Limb (tissue), 2 donors: ENCODE results near the gene SETD2.
A peak's percentile ranks its signal among the peaks of the same experiment; 100 is the strongest.
"Not testable (repeated sequence)": the region's sequence is repeated elsewhere in the genome, so short reads cannot be mapped to it uniquely, and the experiment has no call there.

Source experiments
- DNase-seq, 2 donors: peaks; one replicate each; pipeline ENCODE4 v3.0.0-alpha.2; 2016; ENCODE audit errors: extremely low spot score in 2 of 2

The SETD2 gene

DNA sequence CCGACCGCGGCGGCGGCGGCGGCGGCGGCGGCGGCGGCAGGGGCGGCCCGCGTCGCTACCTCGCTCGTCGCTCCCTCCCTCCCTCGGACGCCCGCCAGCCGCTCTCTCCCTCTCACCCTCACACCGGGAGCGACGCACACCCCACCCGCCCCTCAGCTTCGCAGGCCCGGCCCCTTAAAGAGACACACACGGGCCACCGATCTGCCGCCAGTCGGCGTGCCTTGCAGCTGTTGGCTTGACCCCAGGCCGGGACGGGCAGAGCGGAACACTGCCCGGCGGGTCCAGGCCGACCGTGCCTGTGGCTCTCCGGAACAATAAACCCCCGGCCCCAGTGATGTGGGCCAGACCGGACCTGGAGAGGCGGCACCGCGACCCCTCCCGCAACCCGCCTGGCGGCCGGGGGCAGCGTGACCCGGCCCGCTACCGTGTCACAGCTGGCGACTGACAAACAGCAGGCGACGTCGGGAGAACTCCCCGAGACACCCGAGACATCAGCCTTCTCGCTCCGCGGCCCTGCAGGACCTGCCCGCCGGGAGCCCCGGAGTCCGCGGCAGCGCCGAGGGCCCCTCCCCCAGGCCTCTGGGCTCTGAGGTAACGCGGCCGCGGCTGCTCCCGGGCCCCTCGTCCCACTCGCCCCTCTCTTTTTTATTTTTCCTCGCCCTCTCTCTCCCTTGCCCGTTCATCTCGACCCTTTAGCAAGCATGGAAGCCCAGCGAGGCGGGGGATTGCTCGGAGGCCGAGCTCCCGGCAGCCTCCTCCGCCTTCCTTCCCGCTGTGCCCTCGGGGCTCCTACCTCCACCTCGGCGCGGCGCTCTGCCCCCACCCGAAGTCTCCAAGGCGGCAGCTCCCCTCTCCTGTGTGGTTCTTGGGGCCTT, at the start of gene SETD2:
TSS of gene SETD2 (minus strand) at position 107 of the 875 bp plus-strand sequence. CDS start 189 bp downstream, outside the sequence.
- DNase-seq = peak; percentile 92 to 94

- no peak for DNase-seq
Measured at GRCh38 chr3:47210863-47211405, 47.0 kb upstream of the SETD2 start.

DNA sequence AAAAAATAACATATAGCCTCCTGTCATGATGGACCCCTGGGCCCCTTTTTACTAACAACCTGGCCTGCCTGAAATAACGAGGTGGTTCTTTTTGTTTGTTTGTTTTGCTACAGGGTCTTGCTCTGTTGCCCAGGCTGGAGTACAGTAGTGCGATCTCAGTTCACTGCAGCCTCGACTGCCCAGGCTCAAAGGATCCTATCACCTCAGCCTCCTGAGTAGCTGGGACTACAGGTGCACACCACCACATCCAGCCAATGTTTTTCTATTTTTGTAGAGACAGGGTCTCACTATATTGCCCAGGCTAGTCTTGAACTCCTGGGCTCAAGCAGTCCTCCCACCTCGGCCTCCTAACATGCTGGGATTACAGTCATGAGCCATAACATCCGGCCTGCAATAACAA, 42.1 kb upstream of the SETD2 start:
- DNase-seq = not testable (repeated sequence)

GRCh38 chr3:47204875-47205274, 41.0 kb upstream of the SETD2 start:
- DNase-seq = no peak

- DNase-seq = no peak
Measured at GRCh38 chr3:47202542-47202941, 38.6 kb upstream of the SETD2 start.

GRCh38 chr3:47197287-47197686, 33.4 kb upstream of the SETD2 start:
- no peak for DNase-seq

DNA sequence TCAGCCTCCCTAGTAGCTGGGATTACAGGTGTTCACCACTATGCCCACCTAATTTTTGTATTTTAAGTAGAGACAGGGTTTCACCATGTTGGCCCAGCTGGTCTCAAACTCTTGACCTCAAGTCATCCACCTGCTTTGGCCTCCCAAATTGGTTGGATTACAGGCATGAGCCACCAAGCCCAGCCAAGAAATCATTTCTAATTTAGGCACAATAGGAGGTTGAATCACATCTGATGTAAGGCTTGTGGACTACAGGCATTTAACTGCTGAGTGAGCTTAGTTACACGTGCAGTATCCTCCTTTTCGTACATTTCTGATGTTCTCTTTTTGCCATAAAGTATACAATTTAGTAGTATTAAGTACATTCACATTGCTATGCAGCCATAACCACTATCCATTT, 31.1 kb upstream of the SETD2 start:
- no peak for DNase-seq

- no peak for DNase-seq
Measured at GRCh38 chr3:47193871-47194859, 30.3 kb upstream of the SETD2 start.

- no peak for DNase-seq
Measured at GRCh38 chr3:47186285-47186684, 22.4 kb upstream of the SETD2 start.

DNA sequence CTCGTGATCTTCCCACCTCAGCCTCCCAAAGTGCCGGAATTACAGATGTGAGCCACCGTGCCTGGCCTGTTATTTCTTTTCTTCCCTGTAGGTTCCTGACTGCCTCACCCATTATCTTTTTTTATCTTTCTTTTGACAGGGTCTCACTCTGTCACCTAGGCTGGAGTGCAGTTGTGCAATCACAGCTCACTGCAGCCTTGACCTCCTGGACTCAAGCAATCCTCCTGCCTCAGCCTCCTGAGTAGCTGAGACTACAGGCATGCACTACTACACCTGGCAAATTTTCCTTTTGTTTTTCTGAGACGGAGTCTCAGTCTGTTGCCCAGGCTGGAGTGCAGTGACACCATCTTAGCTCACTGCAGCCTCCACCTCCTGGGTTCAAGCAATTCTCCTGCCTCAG, 17.8 kb upstream of the SETD2 start:
- DNase-seq = not testable (repeated sequence)

- not testable (repeated sequence) for DNase-seq
Measured at GRCh38 chr3:47180011-47180410, 16.1 kb upstream of the SETD2 start.

- no peak for DNase-seq
Measured at GRCh38 chr3:47176582-47176981, 12.7 kb upstream of the SETD2 start.

- peak; percentile 1 to 77 for DNase-seq
Measured at GRCh38 chr3:47163169-47164006, 525 bp downstream of the SETD2 start.

- no peak for DNase-seq
Measured at GRCh38 chr3:47162697-47163168, 1.2 kb downstream of the SETD2 start.

GRCh38 chr3:47161983-47162696, 1.8 kb downstream of the SETD2 start:
- no peak for DNase-seq

DNA sequence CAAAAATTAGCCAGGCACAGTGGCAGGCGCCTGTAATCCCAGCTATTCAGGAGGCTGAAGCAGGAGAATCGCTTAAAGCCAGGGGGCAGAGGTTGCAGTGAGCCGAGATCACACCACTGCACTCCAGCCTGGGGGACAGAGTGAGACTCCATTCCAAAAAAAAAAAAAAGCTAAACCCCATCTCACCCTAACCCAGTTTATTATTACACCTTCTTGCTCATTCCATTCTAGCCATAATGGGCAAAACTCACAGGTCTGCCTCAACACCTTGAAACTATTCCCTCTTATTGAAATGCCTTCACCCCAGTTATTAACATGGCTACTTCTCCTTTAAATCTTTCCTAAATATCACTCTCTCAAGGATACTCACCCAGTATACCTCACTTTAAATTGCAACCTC, 4.1 kb downstream of the SETD2 start:
- no peak for DNase-seq

- no peak for DNase-seq
Measured at GRCh38 chr3:47158208-47158607, 5.7 kb downstream of the SETD2 start.

DNA sequence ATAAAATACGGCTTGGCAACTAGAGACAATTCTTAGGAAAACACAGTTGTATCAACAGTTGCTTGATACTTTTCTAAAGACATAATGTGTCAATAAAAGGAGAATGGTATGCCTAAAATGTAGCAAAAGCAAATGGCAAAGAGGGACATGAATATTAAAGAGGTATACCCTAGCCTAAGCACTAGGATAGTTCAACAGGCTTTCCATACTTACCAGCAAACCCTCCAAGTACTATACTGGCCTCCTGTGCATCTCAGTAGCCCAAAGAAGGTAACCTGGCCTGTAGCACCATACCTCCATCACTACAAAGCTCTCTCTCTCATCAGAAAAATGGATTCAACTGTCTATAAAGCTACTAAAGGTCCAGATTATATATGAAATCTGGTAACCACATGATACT, 7.5 kb downstream of the SETD2 start:
- DNase-seq = no peak

DNA sequence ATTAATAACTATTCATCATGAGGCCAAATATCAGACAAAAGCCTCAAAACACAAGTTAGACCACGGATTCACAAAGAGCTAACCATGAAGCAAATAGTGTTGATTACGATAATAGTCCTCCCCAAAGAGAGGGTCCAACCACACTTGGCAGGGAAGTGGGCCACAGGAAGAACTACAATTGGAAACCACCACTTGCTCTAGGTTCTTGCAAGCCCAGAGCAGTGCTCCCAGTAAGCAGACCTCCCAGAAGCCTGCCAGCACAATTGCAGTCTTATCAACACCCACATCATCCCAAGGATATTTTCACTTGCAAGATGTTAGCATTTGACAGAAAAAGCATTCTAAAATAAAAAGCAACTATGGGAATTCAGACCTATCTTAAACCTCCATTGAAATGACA, 11.3 kb downstream of the SETD2 start:
- DNase-seq = no peak

DNA sequence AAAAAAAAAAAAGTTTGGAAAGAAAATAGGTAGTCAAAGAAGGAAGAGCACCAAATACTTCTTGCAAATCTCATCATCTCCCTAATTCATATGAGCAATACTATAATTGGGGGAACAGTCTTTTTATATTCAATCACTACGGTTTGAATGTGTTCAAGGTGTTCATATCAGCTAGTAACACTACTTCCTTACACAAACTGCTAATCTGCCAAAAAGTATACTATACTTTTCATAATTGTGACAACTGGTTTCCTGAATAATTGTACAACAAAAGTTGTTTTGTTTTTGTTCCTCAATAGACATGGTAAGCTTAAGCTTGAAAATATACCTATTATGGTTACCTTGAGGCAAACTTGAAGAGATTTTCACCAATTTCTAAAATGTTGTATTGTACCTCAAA, 12.1 kb downstream of the SETD2 start:
- DNase-seq = no peak
